ENCODE data around the gene MSTN. TPM values are rescaled to one million over a fixed set of nuclear protein-coding genes. Genes with fewer than 3 reads are reported as not detected.

The MSTN gene
- total and polyA plus RNA-seq, 2 of the 4 experiments (the other 2 are of a cell fraction): under 0.01 TPM; not detected in 1

DNA sequence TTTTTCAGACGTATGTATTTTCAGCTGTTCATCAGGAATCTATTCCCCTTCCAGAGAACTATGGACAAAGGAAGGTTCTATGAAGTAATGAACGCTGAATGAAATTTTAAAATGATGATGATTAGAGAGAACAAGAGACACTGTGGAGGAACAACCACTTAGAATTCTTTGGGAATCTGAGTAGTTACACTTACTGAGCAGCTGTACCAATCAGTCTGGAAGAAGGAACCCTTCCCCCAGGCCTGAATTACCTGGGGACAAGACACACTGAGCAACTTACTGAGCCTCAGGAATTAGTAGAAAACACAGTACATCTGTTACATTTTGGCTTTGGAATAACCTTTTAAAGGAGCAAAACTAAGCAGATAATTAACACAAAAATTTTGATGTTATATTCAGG lies 1.9 kb downstream of the MSTN start:
- intact Hi-C loops (cut with micrococcal nuclease): no loop called here

More for the DNA sequence above, 1.9 kb downstream of the MSTN start:
- no peak overlapping the region for H4K8ac ChIP-seq (ENCODE audit: low read depth in 2 of 2, low read length in 2 of 2)
- no peak overlapping the region for H4K91ac ChIP-seq (ENCODE audit: insufficient read depth, low read depth, low read length)
- no peak overlapping the region for H3K23ac ChIP-seq (ENCODE audit: low read depth, low read length)
- no peak overlapping the region for H3K4me3 ChIP-seq (ENCODE audit: insufficient read depth, low read depth, low read length)
- ATAC-seq (ENCODE audit: low read depth) (no peak), DNase-seq (no peak)
- no peak overlapping the region for H4K5ac ChIP-seq (ENCODE audit: low read depth, low read length)
- no peaks in the 10 kb centered on the region for H3K4me1 ChIP-seq (ENCODE audit: control insufficient read depth, insufficient read depth, low read length)
- dilution Hi-C loops (cut with HindIII; ENCODE audit: low sequenced_read_pairs, unreplicated experiment) (no loop called here), in situ Hi-C loops (cut with MboI; ENCODE audit: low sequenced_read_pairs) (no loop called here)
- H2AK5ac ChIP-seq (ENCODE audit: low read depth, low read length): no peak overlapping the region
- no peak overlapping the region for H3K9ac ChIP-seq (ENCODE audit: low read depth, low read length)
- no peak overlapping the region for H3K18ac ChIP-seq (ENCODE audit: low read depth, low read length)
- H3K4me2 ChIP-seq (ENCODE audit: low read depth, low read length): no peak overlapping the region
- no peak overlapping the region for H3K56ac ChIP-seq (ENCODE audit: extremely low read depth, insufficient read depth, low read length)
- no peaks in the 10 kb centered on the region for H3K36me3 ChIP-seq (ENCODE audit: control insufficient read depth, insufficient read depth, low read length)
- no peak overlapping the region for H2AK9ac ChIP-seq (replicated peaks; ENCODE audit: low read depth, low read length, poor library complexity)
- no peaks in the 10 kb centered on the region for H4K20me1 ChIP-seq (ENCODE audit: insufficient read depth, low read length)
- no peaks in the 10 kb centered on the region for H3K9me1 ChIP-seq (ENCODE audit: insufficient read depth, low read length)
- H3K4ac ChIP-seq (ENCODE audit: low read depth, low read length): no peak overlapping the region
- H3K27ac ChIP-seq (ENCODE audit: insufficient read depth, low read length): no peak overlapping the region
- CTCF ChIA-PET: no interaction called here
- H2AFZ ChIP-seq (replicated peaks; ENCODE audit: low read length, poor library complexity): no peak overlapping the region
- no TSS peak for BruUV-seq (replicated peaks)
- H2BK5ac ChIP-seq (ENCODE audit: low read depth, low read length, poor library complexity, severe bottlenecking): no peak overlapping the region
- no peaks in the 10 kb centered on the region for H3K27me3 ChIP-seq (ENCODE audit: control insufficient read depth, insufficient read depth, low read length)
- H2BK120ac ChIP-seq (ENCODE audit: low read depth, low read length): no peak overlapping the region
- TF ChIP-seq POLR2A (IDR thresholded peaks at IDR 0.05; ENCODE audit: low read depth, low read length) (no peak), RCOR1 (IDR thresholded peaks at IDR 0.05; ENCODE audit: insufficient replicate concordance, low read length) (no peak), CHD1 (IDR thresholded peaks at IDR 0.05; ENCODE audit: low read depth, low read length) (no peak), RAD21 (IDR thresholded peaks at IDR 0.05; ENCODE audit: low read length) (no peak), BHLHE40 (IDR thresholded peaks at IDR 0.05; ENCODE audit: low read depth, low read length) (no peak), MAZ (IDR thresholded peaks at IDR 0.05; ENCODE audit: borderline replicate concordance, low read depth, low read length) (no peak), FOS (IDR thresholded peaks at IDR 0.05; ENCODE audit: low read depth, low read length) (no peak), NFE2L2 (IDR thresholded peaks at IDR 0.05; ENCODE audit: low read depth, low read length) (no peak), MXI1 (IDR thresholded peaks at IDR 0.05; ENCODE audit: borderline replicate concordance, low read depth, low read length) (no peak), CEBPB (IDR thresholded peaks at IDR 0.05; ENCODE audit: low read depth, low read length) (no peak), MAFK (IDR thresholded peaks at IDR 0.05; ENCODE audit: low read depth, low read length) (no peak), RFX5 (IDR thresholded peaks at IDR 0.05; ENCODE audit: low read depth, low read length) (no peak), SMC3 (IDR thresholded peaks at IDR 0.05; ENCODE audit: low read depth, low read length) (no peak)
- TF ChIP-seq, protein P1, sequence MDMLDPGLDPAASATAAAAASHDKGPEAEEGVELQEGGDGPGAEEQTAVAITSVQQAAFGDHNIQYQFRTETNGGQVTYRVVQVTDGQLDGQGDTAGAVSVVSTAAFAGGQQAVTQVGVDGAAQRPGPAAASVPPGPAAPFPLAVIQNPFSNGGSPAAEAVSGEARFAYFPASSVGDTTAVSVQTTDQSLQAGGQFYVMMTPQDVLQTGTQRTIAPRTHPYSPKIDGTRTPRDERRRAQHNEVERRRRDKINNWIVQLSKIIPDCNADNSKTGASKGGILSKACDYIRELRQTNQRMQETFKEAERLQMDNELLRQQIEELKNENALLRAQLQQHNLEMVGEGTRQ (IDR thresholded peaks at IDR 0.05; ENCODE audit: low read depth, low read length): no peak
- TF ChIP-seq, protein P2, sequence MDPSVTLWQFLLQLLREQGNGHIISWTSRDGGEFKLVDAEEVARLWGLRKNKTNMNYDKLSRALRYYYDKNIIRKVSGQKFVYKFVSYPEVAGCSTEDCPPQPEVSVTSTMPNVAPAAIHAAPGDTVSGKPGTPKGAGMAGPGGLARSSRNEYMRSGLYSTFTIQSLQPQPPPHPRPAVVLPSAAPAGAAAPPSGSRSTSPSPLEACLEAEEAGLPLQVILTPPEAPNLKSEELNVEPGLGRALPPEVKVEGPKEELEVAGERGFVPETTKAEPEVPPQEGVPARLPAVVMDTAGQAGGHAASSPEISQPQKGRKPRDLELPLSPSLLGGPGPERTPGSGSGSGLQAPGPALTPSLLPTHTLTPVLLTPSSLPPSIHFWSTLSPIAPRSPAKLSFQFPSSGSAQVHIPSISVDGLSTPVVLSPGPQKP (IDR thresholded peaks at IDR 0.05; ENCODE audit: borderline replicate concordance, low read depth, low read length): no peak
- TF ChIP-seq, protein P3, sequence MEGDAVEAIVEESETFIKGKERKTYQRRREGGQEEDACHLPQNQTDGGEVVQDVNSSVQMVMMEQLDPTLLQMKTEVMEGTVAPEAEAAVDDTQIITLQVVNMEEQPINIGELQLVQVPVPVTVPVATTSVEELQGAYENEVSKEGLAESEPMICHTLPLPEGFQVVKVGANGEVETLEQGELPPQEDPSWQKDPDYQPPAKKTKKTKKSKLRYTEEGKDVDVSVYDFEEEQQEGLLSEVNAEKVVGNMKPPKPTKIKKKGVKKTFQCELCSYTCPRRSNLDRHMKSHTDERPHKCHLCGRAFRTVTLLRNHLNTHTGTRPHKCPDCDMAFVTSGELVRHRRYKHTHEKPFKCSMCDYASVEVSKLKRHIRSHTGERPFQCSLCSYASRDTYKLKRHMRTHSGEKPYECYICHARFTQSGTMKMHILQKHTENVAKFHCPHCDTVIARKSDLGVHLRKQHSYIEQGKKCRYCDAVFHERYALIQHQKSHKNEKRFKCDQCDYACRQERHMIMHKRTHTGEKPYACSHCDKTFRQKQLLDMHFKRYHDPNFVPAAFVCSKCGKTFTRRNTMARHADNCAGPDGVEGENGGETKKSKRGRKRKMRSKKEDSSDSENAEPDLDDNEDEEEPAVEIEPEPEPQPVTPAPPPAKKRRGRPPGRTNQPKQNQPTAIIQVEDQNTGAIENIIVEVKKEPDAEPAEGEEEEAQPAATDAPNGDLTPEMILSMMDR (conservative IDR thresholded peaks at IDR 0.05; ENCODE audit: low read depth, low read length): no peak
- H2BK20ac ChIP-seq (ENCODE audit: low read depth, low read length): no peak overlapping the region
- H3K79me1 ChIP-seq (ENCODE audit: low read depth in 1 of 2, low read length in 2 of 2): no peaks in the 10 kb centered on the region
- no peaks in the 10 kb centered on the region for H3K9me3 ChIP-seq (ENCODE audit: control insufficient read depth, insufficient read depth, low read length)
- no peak overlapping the region for H3K14ac ChIP-seq (replicated peaks; ENCODE audit: low read depth, low read length)
- WGBS, 2 experiments (ENCODE audit: extremely low coverage in 2 of 2, insufficient read length in 1 of 2): no CpG with 5 or more reads among the region's 2 CpGs
- H2BK15ac ChIP-seq (ENCODE audit: low read depth, low read length): no peak overlapping the region
- POLR2A ChIA-PET (ENCODE audit: unreplicated experiment): no interaction called here
